HG03045 (cell line): ENCODE measurements around the gene AGFG2.

Source experiments
- ATAC-seq: cut with Tn5 transposase; IDR thresholded peaks from one replicate; pipeline ENCODE4 v1.9.1; 2021; ENCODE audit warnings: mild to moderate bottlenecking, moderate library complexity; ENCODE audit not compliant: unreplicated experiment

Gene AGFG2

GRCh38 chr7:100570954-100571828 is 32.2 kb downstream of the AGFG2 start:
- no peak for ATAC-seq

GRCh38 chr7:100571829-100572116 is 32.8 kb downstream of the AGFG2 start:
- ATAC-seq = no peak

- no peak for ATAC-seq
Observed at GRCh38 chr7:100572281-100572948, 33.4 kb downstream of the AGFG2 start.

GRCh38 chr7:100572949-100573675 is 34.1 kb downstream of the AGFG2 start:
- ATAC-seq = no peak

- no peak for ATAC-seq
Observed at GRCh38 chr7:100573691-100574361, 34.8 kb downstream of the AGFG2 start, which contains the start of gene SAP25. SAP25 (minus strand) TSS chr7:100573900; CDS start chr7:100573742, 158 bp downstream.

GRCh38 chr7:100574362-100575205 is 35.6 kb downstream of the AGFG2 start:
- ATAC-seq = no peak

- ATAC-seq = no peak
Observed at GRCh38 chr7:100575206-100575631, 36.2 kb downstream of the AGFG2 start.

GRCh38 chr7:100575746-100576383 is 36.9 kb downstream of the AGFG2 start:
- ATAC-seq = no peak

- no peak for ATAC-seq
Observed at GRCh38 chr7:100576384-100576993, 37.5 kb downstream of the AGFG2 start.

- ATAC-seq = no peak
Observed at GRCh38 chr7:100577103-100577502, 38.1 kb downstream of the AGFG2 start.

- no peak for ATAC-seq
Observed at GRCh38 chr7:100577507-100577906, 38.5 kb downstream of the AGFG2 start.

- ATAC-seq = no peak
Observed at GRCh38 chr7:100578246-100579183, 39.5 kb downstream of the AGFG2 start.

- no peak for ATAC-seq
Observed at GRCh38 chr7:100580466-100581283, 41.7 kb downstream of the AGFG2 start.

GRCh38 chr7:100582041-100582579 is 43.1 kb downstream of the AGFG2 start:
- ATAC-seq = no peak

GRCh38 chr7:100582650-100583049 is 43.6 kb downstream of the AGFG2 start:
- no peak for ATAC-seq

GRCh38 chr7:100583132-100584053 is 44.4 kb downstream of the AGFG2 start:
- no peak for ATAC-seq
